Measurements from ENCODE around the gene CRYGS.

Gene CRYGS

DNA sequence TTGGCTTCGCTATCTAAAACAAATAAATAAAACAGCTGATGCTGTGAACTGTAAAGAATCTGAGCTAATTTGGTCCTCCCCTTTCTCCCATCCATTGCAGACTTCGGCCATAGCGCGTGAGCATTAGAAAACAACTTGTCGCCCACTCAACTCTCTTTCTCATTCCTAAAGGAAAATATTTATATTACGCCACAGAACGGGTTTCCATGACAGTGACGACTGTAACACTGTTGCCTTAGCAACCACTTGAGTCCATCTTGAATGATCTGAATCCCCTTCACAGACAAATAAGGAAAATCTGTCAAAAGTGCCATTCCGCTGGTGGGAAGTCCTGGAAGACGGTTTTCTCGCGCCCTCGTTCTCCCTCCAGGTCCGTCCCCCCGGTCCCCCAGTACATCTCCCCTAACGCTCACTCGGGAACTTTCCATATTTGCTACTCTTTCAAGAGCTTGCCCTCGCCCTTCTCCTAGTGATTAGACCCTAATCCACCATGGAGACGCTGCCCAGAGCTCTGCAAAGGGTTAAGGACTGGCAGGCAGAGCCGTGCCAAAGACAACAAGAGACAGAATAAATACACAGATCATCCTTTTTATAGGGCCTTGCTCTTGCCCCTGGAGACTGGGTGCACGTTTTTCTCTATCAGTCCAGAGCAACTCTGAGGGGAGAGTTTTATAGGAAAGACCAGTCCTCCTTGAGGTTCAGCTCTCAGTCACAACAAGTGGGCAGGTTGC, 50.5 kb downstream of the CRYGS start:
- DNase-seq (ENCODE audit: low spot score) = no peak

GRCh38 chr3:186492385-186492984, 51.7 kb downstream of the CRYGS start:
- DNase-seq (ENCODE audit: low spot score) = no peak

- DNase-seq (ENCODE audit: low spot score) = no peak
Measured at GRCh38 chr3:186489507-186489906, 54.7 kb downstream of the CRYGS start.

Data from AG20443 (cell line).